Measurements from ENCODE around the gene DNAJC25. TPM values are rescaled to one million over a fixed set of nuclear protein-coding genes. Genes with fewer than 3 reads are reported as not detected.
"Not testable (repeated sequence)": the region's sequence is repeated elsewhere in the genome, so short reads cannot be mapped to it uniquely, and the experiment has no call there.

Gene DNAJC25
- total RNA-seq, 2 experiments from 2014 or later = 6.3 to 7.5 TPM

GRCh38 chr9:111603041-111603440 is 28.1 kb upstream of the DNAJC25 start:
- H3K27ac Mint-ChIP-seq = no peak overlapping the region
- CTCF ChIA-PET = interaction anchor here (1.2 kb wide), 2 partner anchors 10 to 13 kb away, joined by 3 read pairs; no protein-coding TSS in a partner anchor
- no peak overlapping the region for H3K4me3 Mint-ChIP-seq
- no peak for ATAC-seq
- H3K4me1 Mint-ChIP-seq = peaks cover 16% of the 10 kb centered on the region
- POLR2A ChIA-PET = interaction anchor here (0.6 kb wide), 1 partner anchor 1034 kb away, joined by 12 read pairs; no protein-coding TSS in a partner anchor
- intact Hi-C loops (cut with DNase I, micrococcal nuclease) = no loop called here
- H3K36me3 Mint-ChIP-seq (ENCODE audit: low read depth) = no peaks in the 10 kb centered on the region
- peaks cover 17% of the 10 kb centered on the region for H3K27me3 Mint-ChIP-seq
- DNase-seq = no peak
- no peaks in the 10 kb centered on the region for H3K9me3 Mint-ChIP-seq (ENCODE audit: low read depth)

DNA sequence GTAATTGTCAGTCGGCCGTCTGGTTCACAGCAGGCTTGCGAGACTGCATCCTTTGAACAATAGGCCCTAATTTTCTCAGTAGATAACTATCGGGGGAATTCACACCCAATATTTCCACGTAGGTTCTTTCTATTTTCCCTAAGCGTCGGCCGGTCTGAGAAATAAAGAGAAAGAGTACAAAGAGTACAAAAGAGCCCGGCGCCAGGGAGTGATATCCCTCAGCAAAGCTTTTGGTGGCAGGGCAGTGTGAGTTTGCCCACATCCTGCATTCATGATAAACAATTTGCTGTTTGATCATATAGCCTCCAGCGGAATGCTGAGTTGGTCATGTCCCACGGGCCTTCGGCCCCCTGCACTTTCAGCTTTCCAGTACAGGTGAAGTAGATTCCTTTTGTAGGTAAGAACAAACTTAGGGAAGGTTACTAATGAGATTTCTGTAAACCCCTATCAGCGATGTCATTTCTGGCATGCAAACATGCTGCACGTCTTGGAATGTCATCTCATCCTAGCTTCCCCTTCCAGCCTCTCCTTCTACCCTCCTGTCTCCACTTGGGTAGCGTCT is 27.0 kb upstream of the DNAJC25 start:
- H3K36me3 Mint-ChIP-seq (ENCODE audit: low read depth) = no peaks in the 10 kb centered on the region
- ChIA-PET CTCF (interaction anchor here (1.2 kb wide), 2 partner anchors 9 to 12 kb away, joined by 3 read pairs; no protein-coding TSS in a partner anchor), POLR2A (no interaction called here)
- H3K4me1 Mint-ChIP-seq = peaks cover 9% of the 10 kb centered on the region
- intact Hi-C loops (cut with DNase I, micrococcal nuclease) = no loop called here
- H3K27ac Mint-ChIP-seq = no peak overlapping the region
- H3K27me3 Mint-ChIP-seq = peaks cover 15% of the 10 kb centered on the region
- H3K4me3 Mint-ChIP-seq = no peak overlapping the region
- H3K9me3 Mint-ChIP-seq (ENCODE audit: low read depth) = no peaks in the 10 kb centered on the region
- no peak for ATAC-seq
- DNase-seq = no peak

- no peak for DNase-seq
- no peak for ATAC-seq
- Mint-ChIP-seq H3K4me1 (peaks cover 6% of the 10 kb centered on the region), H3K4me3 (no peak overlapping the region), H3K9me3 (ENCODE audit: low read depth) (no peaks in the 10 kb centered on the region), H3K36me3 (ENCODE audit: low read depth) (no peaks in the 10 kb centered on the region), H3K27ac (no peak overlapping the region), H3K27me3 (peaks cover 11% of the 10 kb centered on the region)
- POLR2A ChIA-PET = no interaction called here
- intact Hi-C loops (cut with DNase I, micrococcal nuclease) = no loop called here
- CTCF ChIA-PET = interaction anchor here (1.1 kb wide), 1 partner anchor 16 kb away, joined by 3 read pairs; no protein-coding TSS in a partner anchor
Observed at GRCh38 chr9:111605041-111605559, 26.0 kb upstream of the DNAJC25 start.

GRCh38 chr9:111610149-111610548 is 21.0 kb upstream of the DNAJC25 start:
- intact Hi-C loops (cut with DNase I, micrococcal nuclease) = no loop called here
- H3K9me3 Mint-ChIP-seq (ENCODE audit: low read depth) = no peaks in the 10 kb centered on the region
- peaks cover 12% of the 10 kb centered on the region for H3K27me3 Mint-ChIP-seq
- CTCF ChIA-PET = interaction anchor here (1.0 to 1.2 kb wide), 2 partner anchors 11 to 18 kb away, joined by 3 read pairs; no protein-coding TSS in a partner anchor
- H3K4me3 Mint-ChIP-seq = no peak overlapping the region
- no peak for DNase-seq
- no peak overlapping the region for H3K27ac Mint-ChIP-seq
- no peaks in the 10 kb centered on the region for H3K4me1 Mint-ChIP-seq
- H3K36me3 Mint-ChIP-seq (ENCODE audit: low read depth) = no peaks in the 10 kb centered on the region
- ATAC-seq = no peak
- POLR2A ChIA-PET = interaction anchor here (0.6 to 1.1 kb wide), 2 partner anchors 81 to 770 kb away, joined by 3 read pairs; partner anchors contain the start of gene HSDL2

- ChIA-PET POLR2A (interaction anchor here (0.6 to 1.1 kb wide), 2 partner anchors 81 to 769 kb away, joined by 3 read pairs; partner anchors contain the start of gene HSDL2), CTCF (interaction anchor here (1.0 kb wide), 1 partner anchor 11 kb away, joined by 3 read pairs; no protein-coding TSS in a partner anchor)
Observed at GRCh38 chr9:111610845-111611244, 20.3 kb upstream of the DNAJC25 start.

GRCh38 chr9:111613436-111614040 is 17.6 kb upstream of the DNAJC25 start:
- H3K9me3 Mint-ChIP-seq (ENCODE audit: low read depth) = no peaks in the 10 kb centered on the region
- no peak overlapping the region for H3K4me3 Mint-ChIP-seq
- ATAC-seq (no peak), DNase-seq (no peak)
- H3K4me1 Mint-ChIP-seq = no peaks in the 10 kb centered on the region
- intact Hi-C loops (cut with DNase I, micrococcal nuclease) = no loop called here
- POLR2A ChIA-PET = no interaction called here
- no peak overlapping the region for H3K27ac Mint-ChIP-seq
- CTCF ChIA-PET = interaction anchor here (1.2 to 1.9 kb wide), 3 partner anchors 8 to 10 kb away, joined by 3 to 9 read pairs (median 3); no protein-coding TSS in a partner anchor
- H3K36me3 Mint-ChIP-seq (ENCODE audit: low read depth) = no peaks in the 10 kb centered on the region
- peaks cover 14% of the 10 kb centered on the region for H3K27me3 Mint-ChIP-seq

More at GRCh38 chr9:111610845-111611244, 20.3 kb upstream of the DNAJC25 start:
- ATAC-seq (no peak), DNase-seq (no peak)
- peaks cover 12% of the 10 kb centered on the region for H3K27me3 Mint-ChIP-seq
- no peak overlapping the region for H3K4me3 Mint-ChIP-seq
- no peaks in the 10 kb centered on the region for H3K4me1 Mint-ChIP-seq
- intact Hi-C loops (cut with DNase I, micrococcal nuclease) = no loop called here
- H3K27ac Mint-ChIP-seq = no peak overlapping the region
- H3K36me3 Mint-ChIP-seq (ENCODE audit: low read depth) = no peaks in the 10 kb centered on the region
- no peaks in the 10 kb centered on the region for H3K9me3 Mint-ChIP-seq (ENCODE audit: low read depth)

DNA sequence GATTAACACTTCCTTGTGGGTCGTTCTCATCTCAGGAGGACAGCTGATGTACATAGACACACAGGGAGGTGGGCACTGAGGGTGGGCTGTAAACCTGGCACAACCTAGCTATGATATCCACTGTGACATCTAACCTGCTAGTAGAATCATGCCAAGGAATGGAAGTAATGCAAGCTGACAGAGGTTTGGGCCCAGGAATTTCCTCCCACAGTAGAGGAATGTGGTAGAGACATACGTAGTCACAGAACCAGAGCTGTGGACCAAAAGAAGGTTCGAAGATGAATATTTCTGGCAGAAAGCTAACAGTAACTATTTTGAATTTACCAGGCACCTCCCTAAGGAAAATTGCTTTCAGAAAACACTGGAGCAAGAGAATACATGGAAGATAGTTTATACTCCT is 15.2 kb upstream of the DNAJC25 start:
- no peaks in the 10 kb centered on the region for H3K4me1 Mint-ChIP-seq
- no peak for DNase-seq
- H3K27me3 Mint-ChIP-seq = peaks cover 6% of the 10 kb centered on the region
- H3K4me3 Mint-ChIP-seq = no peak overlapping the region
- ChIA-PET CTCF (interaction anchor here (0.7 kb wide), 2 partner anchors 13 to 21 kb away, joined by 3 to 4 read pairs; no protein-coding TSS in a partner anchor), POLR2A (no interaction called here)
- intact Hi-C loops (cut with DNase I, micrococcal nuclease) = no loop called here
- no peaks in the 10 kb centered on the region for H3K9me3 Mint-ChIP-seq (ENCODE audit: low read depth)
- H3K36me3 Mint-ChIP-seq (ENCODE audit: low read depth) = no peaks in the 10 kb centered on the region
- ATAC-seq = no peak
- H3K27ac Mint-ChIP-seq = no peak overlapping the region

GRCh38 chr9:111617349-111617748 is 13.8 kb upstream of the DNAJC25 start:
- intact Hi-C loops (cut with DNase I, micrococcal nuclease); H3K4me3 Mint-ChIP-seq; ATAC-seq; CTCF ChIA-PET; POLR2A ChIA-PET; H3K9me3 Mint-ChIP-seq (ENCODE audit: low read depth); DNase-seq; H3K4me1 Mint-ChIP-seq; H3K36me3 Mint-ChIP-seq (ENCODE audit: low read depth); H3K27me3 Mint-ChIP-seq; H3K27ac Mint-ChIP-seq: not testable (repeated sequence)

- no peaks in the 10 kb centered on the region for H3K4me1 Mint-ChIP-seq
- H3K27me3 Mint-ChIP-seq = peaks cover 7% of the 10 kb centered on the region
- DNase-seq (peak; percentile 52), ATAC-seq (peak; percentile 78)
- CTCF ChIA-PET = interaction anchor here (0.6 to 1.8 kb wide), 15 partner anchors 9 to 854 kb away, joined by 3 to 28 read pairs (median 4); partner anchors contain the start of gene DNAJC25
- intact Hi-C loops (cut with DNase I, micrococcal nuclease) = loop anchor here in 1 of 2 experiments (1.0 kb wide), 1 partner anchor 24 kb away; no protein-coding TSS in a partner anchor
- H3K4me3 Mint-ChIP-seq = no peak overlapping the region
- no peak overlapping the region for H3K27ac Mint-ChIP-seq
- no peaks in the 10 kb centered on the region for H3K36me3 Mint-ChIP-seq (ENCODE audit: low read depth)
- no peaks in the 10 kb centered on the region for H3K9me3 Mint-ChIP-seq (ENCODE audit: low read depth)
- POLR2A ChIA-PET = interaction anchor here (0.6 kb wide), 2 partner anchors 14 to 1911 kb away, joined by 3 to 5 read pairs; no protein-coding TSS in a partner anchor
Observed at GRCh38 chr9:111621895-111622480, 9.1 kb upstream of the DNAJC25 start.

DNA sequence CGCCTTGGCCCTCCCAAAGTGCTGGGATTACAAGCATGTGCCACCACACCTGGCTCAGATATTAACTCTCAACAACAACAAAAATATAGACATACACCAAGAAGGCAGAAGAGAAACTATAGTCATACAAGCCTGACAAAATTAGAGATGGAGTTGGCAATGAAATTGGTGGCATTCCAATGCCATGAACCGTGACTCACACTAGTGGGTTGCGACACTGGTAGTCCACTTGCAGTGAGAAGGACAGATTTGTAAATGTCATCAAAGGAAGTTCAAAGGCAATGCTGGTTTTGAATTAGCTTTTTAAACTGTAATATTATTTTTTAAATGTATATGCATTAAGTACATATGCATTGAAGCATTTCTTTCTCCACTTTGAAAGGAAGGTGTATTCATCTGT is 8.5 kb upstream of the DNAJC25 start:
- ChIA-PET CTCF (interaction anchor here (1.9 kb wide), 1 partner anchor 10 kb away, joined by 9 read pairs; no protein-coding TSS in a partner anchor), POLR2A (no interaction called here)
- ATAC-seq = no peak
- H3K27me3 Mint-ChIP-seq = peaks cover 7% of the 10 kb centered on the region
- no peaks in the 10 kb centered on the region for H3K36me3 Mint-ChIP-seq (ENCODE audit: low read depth)
- intact Hi-C loops (cut with DNase I, micrococcal nuclease) = loop anchor here in 1 of 2 experiments (1.0 kb wide), 1 partner anchor 24 kb away; no protein-coding TSS in a partner anchor
- no peak for DNase-seq
- no peak overlapping the region for H3K4me3 Mint-ChIP-seq
- H3K27ac Mint-ChIP-seq = no peak overlapping the region
- no peaks in the 10 kb centered on the region for H3K4me1 Mint-ChIP-seq
- H3K9me3 Mint-ChIP-seq (ENCODE audit: low read depth) = no peaks in the 10 kb centered on the region

GRCh38 chr9:111627260-111627963 is 3.7 kb upstream of the DNAJC25 start:
- H3K9me3 Mint-ChIP-seq (ENCODE audit: low read depth) = no peaks in the 10 kb centered on the region
- peaks cover 5% of the 10 kb centered on the region for H3K27me3 Mint-ChIP-seq
- DNase-seq (no peak), ATAC-seq (no peak)
- intact Hi-C loops (cut with DNase I, micrococcal nuclease) = no loop called here
- POLR2A ChIA-PET = interaction anchor here (0.6 kb wide), 1 partner anchor 1374 kb away, joined by 3 read pairs; no protein-coding TSS in a partner anchor
- CTCF ChIA-PET = interaction anchor here (0.7 to 0.9 kb wide), 2 partner anchors 18 to 102 kb away, joined by 3 read pairs; partner anchors contain the start of gene ZNF483
- H3K36me3 Mint-ChIP-seq (ENCODE audit: low read depth) = peaks cover 3% of the 10 kb centered on the region
- no peak overlapping the region for H3K27ac Mint-ChIP-seq
- peaks cover 9% of the 10 kb centered on the region for H3K4me1 Mint-ChIP-seq
- H3K4me3 Mint-ChIP-seq = no peak overlapping the region

Measured in activated CD4-positive, alpha-beta T cell treated with anti-CD3 and anti-CD28 coated beads for 36 hours (primary cell).